ENCODE results near the gene SLC49A3. TPM values are rescaled to one million over a fixed set of nuclear protein-coding genes. Genes with fewer than 3 reads are reported as not detected.

SLC49A3 gene
- total RNA-seq, 4 donors from 2014 or later = 5.9 to 18.0 (median 14.3) TPM

GRCh38 chr4:658681-659667, 30.0 kb downstream of the SLC49A3 start:
- H3K27ac ChIP-seq = no peak overlapping the region
- WGBS, 2 donors = 93% methylated on average over 30 to 32 of the region's 32 CpGs
- peaks cover 0 to 19% of the 10 kb centered on the region in 2 donors for H3K27me3 ChIP-seq
- H3K9me3 ChIP-seq = no peaks in the 10 kb centered on the region
- H3K36me3 ChIP-seq = no peaks in the 10 kb centered on the region
- no peak for DNase-seq (ENCODE audit: low spot score in 2 of 2)
- peaks cover 0 to 10% (median 0%) of the 10 kb centered on the region in 4 donors for H3K4me1 ChIP-seq
- TF ChIP-seq CTCF (IDR thresholded peaks at IDR 0.05) (no peak), EP300 (IDR thresholded peaks at IDR 0.05) (no peak), POLR2A (IDR thresholded peaks at IDR 0.05) (no peak)
- no peak overlapping the region for H3K4me3 ChIP-seq

- WGBS, 2 donors = 68 to 88% methylated on average over 22 to 23 of the region's 27 CpGs
- TF ChIP-seq POLR2A (IDR thresholded peaks at IDR 0.05) (no peak), CTCF (IDR thresholded peaks at IDR 0.05) (no peak), EP300 (IDR thresholded peaks at IDR 0.05) (no peak)
- no peak overlapping the region for H3K4me3 ChIP-seq
- no peak for DNase-seq (ENCODE audit: low spot score in 2 of 2)
- no peaks in the 10 kb centered on the region for H3K9me3 ChIP-seq
- peaks cover 0 to 19% of the 10 kb centered on the region in 2 donors for H3K27me3 ChIP-seq
- H3K27ac ChIP-seq = no peak overlapping the region
- H3K36me3 ChIP-seq = no peaks in the 10 kb centered on the region
- peaks cover 0 to under 1% (median 0%) of the 10 kb centered on the region in 4 donors for H3K4me1 ChIP-seq
Measured at GRCh38 chr4:657834-658667, 30.9 kb downstream of the SLC49A3 start.

GRCh38 chr4:657338-657833, 31.6 kb downstream of the SLC49A3 start:
- Histone ChIP-seq H3K27ac (no peak overlapping the region), H3K4me3 (no peak overlapping the region), H3K36me3 (no peaks in the 10 kb centered on the region), H3K4me1 (no peaks in the 10 kb centered on the region), H3K27me3 (peaks cover 0 to 14% of the 10 kb centered on the region in 2 donors), H3K9me3 (no peaks in the 10 kb centered on the region)
- TF ChIP-seq EP300 (IDR thresholded peaks at IDR 0.05) = no peak
- TF ChIP-seq CTCF (IDR thresholded peaks at IDR 0.05) = no peak
- no peak for TF ChIP-seq POLR2A (IDR thresholded peaks at IDR 0.05)
- DNase-seq (ENCODE audit: low spot score in 2 of 2) = no peak
- WGBS, 2 donors = 80% methylated on average over 1 to 18 of the region's 23 CpGs

- no peaks in the 10 kb centered on the region for H3K9me3 ChIP-seq
- DNase-seq (ENCODE audit: low spot score in 2 of 2) = no peak
- 71% methylated on average over 49 to 52 of the region's 58 CpGs for WGBS, 2 donors
- TF ChIP-seq EP300 (IDR thresholded peaks at IDR 0.05) (no peak), CTCF (IDR thresholded peaks at IDR 0.05) (no peak), POLR2A (IDR thresholded peaks at IDR 0.05) (no peak)
- no peaks in the 10 kb centered on the region for H3K36me3 ChIP-seq
- H3K4me1 ChIP-seq = no peaks in the 10 kb centered on the region
- no peak overlapping the region for H3K27ac ChIP-seq
- no peak overlapping the region for H3K4me3 ChIP-seq
- H3K27me3 ChIP-seq = peaks cover 0 to 13% of the 10 kb centered on the region in 2 donors
Measured at GRCh38 chr4:656436-657337, 32.3 kb downstream of the SLC49A3 start.

Measured in tibial nerve (tissue), 4 donors.